Heart left ventricle (tissue), 16 donors: ENCODE data around the gene CCDC194. TPM values are rescaled to one million over a fixed set of nuclear protein-coding genes. Genes with fewer than 3 reads are reported as not detected.

ENCODE experiments used
- ATAC-seq, 4 donors: fragments of 200-7000 bp; cut with Tn5 transposase; one replicate each; pipeline ENCODE4 v1.9.1; 2020 to 2022; ENCODE audit warnings: moderate library complexity in 4 of 4, mild to moderate bottlenecking in 3 of 4, moderate number of reproducible peaks in 1 of 4
- DNase-seq, 5 donors: peaks; one replicate each; pipeline ENCODE4 v3.0.0-alpha.2; 2020
- H3K27ac ChIP-seq, 12 donors: fragments of 200-600 bp; sonication (generic) in 4 of 12; one replicate each; pipeline versions ENCODE4 v1.5.0 to v1.8.0; 2016 to 2022; ENCODE audit warnings: mild to moderate bottlenecking in 2 of 12
- H3K27me3 ChIP-seq, 9 donors: fragments of 200-600 bp; sonication (generic) in 2 of 9; one replicate each; pipeline versions ENCODE4 v1.5.1 to v1.8.0; 2016 to 2022; ENCODE audit warnings: mild to moderate bottlenecking in 3 of 9
- H3K36me3 ChIP-seq, 9 donors: fragments of 200-600 bp; sonication (generic) in 2 of 9; one replicate each; pipeline versions ENCODE4 v1.5.0 to v1.8.0; 2018 to 2022; ENCODE audit warnings: mild to moderate bottlenecking in 2 of 9
- H3K4me1 ChIP-seq, 12 donors: fragments of 200-600 bp; sonication (generic) in 4 of 12; one replicate each; pipeline versions ENCODE4 v1.5.0 to v1.8.0; 2016 to 2022; ENCODE audit warnings: mild to moderate bottlenecking in 3 of 12
- H3K4me3 ChIP-seq, 12 donors: fragments of 200-600 bp; sonication (generic) in 4 of 12; one replicate each; pipeline versions ENCODE4 v1.5.0 to v1.8.0; 2017 to 2022; ENCODE audit warnings: mild to moderate bottlenecking in 9 of 12, moderate library complexity in 4 of 12
- H3K9me3 ChIP-seq, 12 donors: fragments of 200-600 bp; sonication (generic) in 4 of 12; one replicate each; pipeline versions ENCODE4 v1.5.0 to v1.8.0; 2016 to 2022; ENCODE audit warnings: mild to moderate bottlenecking in 1 of 12
- POLR2A ChIP-seq, 2 donors: fragments of 450-650 bp; IDR thresholded peaks; one replicate each; pipeline ENCODE4 v1.6.1; 2017; ENCODE audit warnings: antibody characterized with exemption in 2 of 2, mild to moderate bottlenecking in 2 of 2, moderate library complexity in 2 of 2
- WGBS, 4 donors: extraction: QIAGEN DNeasy Blood & Tissue Kit in 2 of 4; methylation state at CpG; one replicate each; pipeline versions ENCODE4 v1.1.5 to v1.1.7; 2013 to 2018; 5-methylcytosine and 5-hydroxymethylcytosine counted together
- intact Hi-C, 10 donors: fragments of 100-400 bp; cut with DNase I; formaldehyde crosslinking; loops; one replicate each; pipeline versions ENCODE4 v1.11.1 to v1.14.2; 2022
- polyA plus RNA-seq, 2 donors: library from polyadenylated mRNA; stranded (reverse); fragments of 200-250 nt; gene quantifications; one replicate each; pipeline ENCODE4 v1.2.3, GENCODE V29; 2013
- total RNA-seq, 9 donors: library from RNA; depleted of rRNA in 2 of 9; stranded (reverse); fragments of >200 nt in 2 of 9; fragmentation: NEBNext Ultra II Directional in 3 of 9; extraction: Animal tissue kit (Norgen Biotek cat#: 25700) in 3 of 9; gene quantifications; one replicate each; pipeline versions ENCODE4 v1.1.0 to v1.2.4, GENCODE V29; 2016 to 2023
- TF ChIP-seq, protein P1 (sequence below), 12 donors: fragments of 200-600 bp; sonication (generic) in 4 of 12; IDR thresholded peaks; one replicate each; pipeline versions ENCODE4 v1.5.0 to v1.8.0; 2018 to 2022; ENCODE audit warnings: antibody characterized with exemption in 12 of 12, mild to moderate bottlenecking in 5 of 12
- donor health status: ischemic (EF 13 %, LVEDD 7.1; RV severe dilation, severe dysfunction).
- donor health status: healthy with polysubstance abuse.
- donor health status: DM: no; HTN: yes; CAD: no.
- donor health status: DM: no; HTN: no; CAD: no.
- donor health status: ischemic (EF 25% LVEDD 6.9; RV normal size, moderate dysfunction).
- donor health status: ischemic (EF 25% LVEDD 5.7; RV mildly dilated, moderate dysfunction).
- donor health status: healthy.
- donor health status: DM: yes; HTN: yes; CAD: no.
- donor health status: ischemic (EF 35%, LVEDD 5.7; RV mildly dilated, moderate dysfunction).
- donor health status: nonischemic (EF 11% LVEDD 7.7; RV severe dilation, severe dysfunction).
- donor health status: DM: yes; HTN: yes; CAD: no.
- donor health status: PGD.
- donor health status: ischemic (EF 29% LVEDD 5.4; RV normal size, mild dysfunction).
- donor health status: nonischemic (EF 23%, LVEDD 6.1; RV moderate dilation, normal function).

Gene CCDC194
- total and polyA plus RNA-seq, 11 donors = 0.23 to 0.53 (median 0.37) TPM; not detected in 8

GRCh38 chr19:17394891-17395415 is 957 bp upstream of the CCDC194 start:
- ATAC-seq (peak in 3 of 4 donors; percentile 11 to 52 (median 45)), DNase-seq (peak in 4 of 5 donors; percentile 41 to 82 (median 70))
- WGBS, 4 donors = 19 to 40% (median 26%) methylated on average over 19 of the region's 19 CpGs
- TF ChIP-seq POLR2A (IDR thresholded peaks at IDR 0.05) = no peak
- TF ChIP-seq, protein P1, sequence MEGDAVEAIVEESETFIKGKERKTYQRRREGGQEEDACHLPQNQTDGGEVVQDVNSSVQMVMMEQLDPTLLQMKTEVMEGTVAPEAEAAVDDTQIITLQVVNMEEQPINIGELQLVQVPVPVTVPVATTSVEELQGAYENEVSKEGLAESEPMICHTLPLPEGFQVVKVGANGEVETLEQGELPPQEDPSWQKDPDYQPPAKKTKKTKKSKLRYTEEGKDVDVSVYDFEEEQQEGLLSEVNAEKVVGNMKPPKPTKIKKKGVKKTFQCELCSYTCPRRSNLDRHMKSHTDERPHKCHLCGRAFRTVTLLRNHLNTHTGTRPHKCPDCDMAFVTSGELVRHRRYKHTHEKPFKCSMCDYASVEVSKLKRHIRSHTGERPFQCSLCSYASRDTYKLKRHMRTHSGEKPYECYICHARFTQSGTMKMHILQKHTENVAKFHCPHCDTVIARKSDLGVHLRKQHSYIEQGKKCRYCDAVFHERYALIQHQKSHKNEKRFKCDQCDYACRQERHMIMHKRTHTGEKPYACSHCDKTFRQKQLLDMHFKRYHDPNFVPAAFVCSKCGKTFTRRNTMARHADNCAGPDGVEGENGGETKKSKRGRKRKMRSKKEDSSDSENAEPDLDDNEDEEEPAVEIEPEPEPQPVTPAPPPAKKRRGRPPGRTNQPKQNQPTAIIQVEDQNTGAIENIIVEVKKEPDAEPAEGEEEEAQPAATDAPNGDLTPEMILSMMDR (IDR thresholded peaks at IDR 0.05) = peak; percentile 33 to 79 (median 62)
- peaks cover 2 to 42% (median 15%) of the 10 kb centered on the region in 12 donors for H3K4me1 ChIP-seq
- H3K27ac ChIP-seq = no peak overlapping the region
- peaks cover 0 to under 1% (median 0%) of the 10 kb centered on the region in 12 donors for H3K9me3 ChIP-seq
- H3K4me3 ChIP-seq = no peak overlapping the region
- H3K36me3 ChIP-seq = peaks cover 0 to 20% (median 2%) of the 10 kb centered on the region in 9 donors
- H3K27me3 ChIP-seq = peaks cover 0 to 14% (median 7%) of the 10 kb centered on the region in 9 donors
- intact Hi-C loops = loop anchor here in 8 of 10 donors (1.0 to 10.0 kb wide), 3 partner anchors 70 to 72 kb away; partner anchors contain the start of gene NXNL1 (in 2 of the 8)

DNA sequence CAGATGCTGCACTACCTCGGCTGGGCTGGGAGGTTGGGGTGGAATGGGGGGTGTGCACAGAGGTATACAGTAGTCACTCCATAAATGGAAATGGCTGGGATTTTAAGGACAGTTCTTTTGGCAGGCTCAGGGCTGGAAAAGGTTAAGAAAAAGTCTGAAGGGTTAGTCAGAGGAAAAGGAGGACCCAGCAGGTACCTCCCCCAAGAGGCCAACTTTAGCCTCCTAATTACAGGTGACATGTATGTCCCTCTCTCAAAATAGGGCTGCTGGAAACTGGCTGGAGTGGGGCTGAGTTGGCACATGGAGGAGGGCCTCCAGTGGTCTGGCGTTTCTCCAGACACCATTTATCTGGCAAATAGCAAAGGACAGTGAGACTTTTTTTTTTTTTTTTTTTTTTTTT is 994 bp downstream of the CCDC194 start:
- WGBS, 4 donors = 42 to 52% (median 46%) methylated on average over 2 of the region's 2 CpGs
- no peak overlapping the region for H3K27ac ChIP-seq
- intact Hi-C loops = loop anchor here in 6 of 10 donors (5.0 to 10.0 kb wide), 2 partner anchors 72 to 74 kb away; partner anchors contain the start of gene NXNL1 (in 2 of the 6)
- H3K4me3 ChIP-seq = no peak overlapping the region
- no peak for TF ChIP-seq POLR2A (IDR thresholded peaks at IDR 0.05)
- TF ChIP-seq, protein P1 (IDR thresholded peaks at IDR 0.05) = no peak
- peaks cover 2 to 44% (median 15%) of the 10 kb centered on the region in 12 donors for H3K4me1 ChIP-seq
- H3K27me3 ChIP-seq = peaks cover 0 to 16% (median 7%) of the 10 kb centered on the region in 9 donors
- ATAC-seq = no peak
- H3K36me3 ChIP-seq = peaks cover 0 to 9% (median 0%) of the 10 kb centered on the region in 9 donors
- H3K9me3 ChIP-seq = peaks cover 0 to 15% (median 2%) of the 10 kb centered on the region in 12 donors
- DNase-seq = no peak

DNA sequence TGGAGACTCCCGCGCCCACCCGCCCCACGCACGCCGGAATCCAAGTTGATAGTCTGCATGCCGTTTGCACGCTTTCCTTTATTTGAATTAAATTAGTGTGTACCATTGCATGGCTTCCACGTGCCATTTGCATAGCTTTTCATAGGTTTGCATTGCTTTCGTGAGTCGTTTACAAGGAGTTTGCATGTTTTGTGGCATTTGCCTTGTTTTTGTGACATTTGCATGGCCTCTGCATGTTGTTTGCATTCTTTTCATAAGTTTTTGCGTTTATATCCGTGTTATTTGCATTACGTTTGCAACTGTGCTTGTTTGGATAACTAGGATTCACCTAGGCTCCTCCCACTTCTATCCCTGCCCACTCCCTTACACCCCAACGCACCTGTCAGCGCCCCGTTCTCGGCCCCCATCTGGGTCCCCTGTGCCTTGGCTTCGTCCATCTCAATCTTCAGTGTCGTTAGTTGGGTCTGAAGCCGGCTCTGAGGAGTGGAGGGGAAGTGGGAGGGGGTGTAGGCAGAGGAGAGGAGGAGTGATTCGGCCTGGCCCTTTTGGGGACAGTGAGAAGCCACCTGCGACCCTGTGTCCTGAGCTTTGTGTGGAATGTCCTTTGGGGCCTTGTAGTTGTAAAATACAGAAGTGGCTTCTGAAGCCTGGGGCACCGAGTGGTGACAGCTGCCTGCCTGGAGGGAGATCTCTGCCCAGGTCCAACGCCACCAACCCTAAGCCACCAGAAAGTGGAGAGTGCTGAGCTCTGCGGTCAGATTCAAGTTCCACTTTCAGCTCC is 2.4 kb downstream of the CCDC194 start:
- DNase-seq = no peak
- H3K9me3 ChIP-seq = peaks cover 0 to 15% (median 2%) of the 10 kb centered on the region in 12 donors
- no peak for TF ChIP-seq POLR2A (IDR thresholded peaks at IDR 0.05)
- TF ChIP-seq, protein P1 (IDR thresholded peaks at IDR 0.05) = peak in 4 of 12 donors; percentile 1 to 14 (median 2)
- WGBS, 4 donors = 9 to 15% (median 11%) methylated on average over 23 to 26 of the region's 26 CpGs
- ATAC-seq = no peak
- intact Hi-C loops = loop anchor here in 7 of 10 donors (2.0 to 10.0 kb wide), 3 partner anchors 73 to 99 kb away; partner anchors contain the start of gene NXNL1 (in 2 of the 7)
- H3K27ac ChIP-seq = peak overlapping the region in 2 of 12 donors; percentile 3 to 35
- peak overlapping the region in 11 of 12 donors; percentile 29 to 70 (median 51) for H3K4me3 ChIP-seq
- H3K36me3 ChIP-seq = no peaks in the 10 kb centered on the region
- H3K4me1 ChIP-seq = peaks cover 2 to 44% (median 15%) of the 10 kb centered on the region in 12 donors
- H3K27me3 ChIP-seq = peaks cover 0 to 16% (median 7%) of the 10 kb centered on the region in 9 donors
